Stimulated activated CD4-positive, alpha-beta T cell treated with anti-CD3 and anti-CD28 coated beads, TNF-alpha, amount 100 ng/mL, for 4 hours (primary cell): Measurements from ENCODE around the gene CUL1.

ENCODE experiments used
- DNase-seq, 3 experiments: peaks; one replicate each; pipeline ENCODE4 v3.0.0-alpha.2; 2020; ENCODE audit warnings: low read depth in 3 of 3

Gene CUL1

GRCh38 chr7:148718431-148718830 is 19.7 kb downstream of the CUL1 start:
- no peak for DNase-seq

GRCh38 chr7:148719753-148720152 is 21.1 kb downstream of the CUL1 start:
- DNase-seq = no peak

GRCh38 chr7:148720472-148720871 is 21.8 kb downstream of the CUL1 start:
- DNase-seq = no peak

GRCh38 chr7:148721390-148721789 is 22.7 kb downstream of the CUL1 start:
- no peak for DNase-seq

GRCh38 chr7:148722340-148723165 is 23.9 kb downstream of the CUL1 start:
- DNase-seq = no peak

GRCh38 chr7:148723166-148723559 is 24.5 kb downstream of the CUL1 start:
- no peak for DNase-seq

- DNase-seq = no peak
Observed at GRCh38 chr7:148723846-148724245, 25.1 kb downstream of the CUL1 start.

- no peak for DNase-seq
Observed at GRCh38 chr7:148726385-148726784, 27.7 kb downstream of the CUL1 start.

GRCh38 chr7:148727501-148728278 is 29.0 kb downstream of the CUL1 start:
- DNase-seq = no peak

- no peak for DNase-seq
Observed at GRCh38 chr7:148729984-148730733, 31.5 kb downstream of the CUL1 start.

- DNase-seq = no peak
Observed at GRCh38 chr7:148732862-148733261, 34.2 kb downstream of the CUL1 start.

- DNase-seq = no peak
Observed at GRCh38 chr7:148733496-148733895, 34.8 kb downstream of the CUL1 start.

- no peak for DNase-seq
Observed at GRCh38 chr7:148735141-148735540, 36.4 kb downstream of the CUL1 start.

- DNase-seq = no peak
Observed at GRCh38 chr7:148735967-148736366, 37.3 kb downstream of the CUL1 start.

GRCh38 chr7:148738737-148739535 is 40.2 kb downstream of the CUL1 start:
- DNase-seq = no peak

GRCh38 chr7:148746135-148746534 is 47.4 kb downstream of the CUL1 start:
- no peak for DNase-seq

- no peak for DNase-seq
Observed at GRCh38 chr7:148747274-148747673, 48.6 kb downstream of the CUL1 start.

- no peak for DNase-seq
Observed at GRCh38 chr7:148750442-148751355, 52.0 kb downstream of the CUL1 start.

GRCh38 chr7:148753224-148753623 is 54.5 kb downstream of the CUL1 start:
- DNase-seq = no peak

- no peak for DNase-seq
Observed at GRCh38 chr7:148754912-148755311, 56.2 kb downstream of the CUL1 start.
